Measurements from ENCODE around the gene RIN3. TPM values are rescaled to one million over a fixed set of nuclear protein-coding genes. Genes with fewer than 3 reads are reported as not detected.

The RIN3 gene
- polyA plus RNA-seq, 1 experiment, result 8.2 TPM

GRCh38 chr14:92584220-92584619 is 70.6 kb downstream of the RIN3 start:
- ChIA-PET CTCF (no interaction called here), POLR2A (no interaction called here)
- Histone ChIP-seq H3K4me3 (ENCODE audit: low read depth, low read length) (no peak overlapping the region), H3K27me3 (ENCODE audit: control insufficient read depth, insufficient read depth, low read length) (no peaks in the 10 kb centered on the region), H3K36me3 (ENCODE audit: control insufficient read depth, insufficient read depth, low read length) (peaks cover 11% of the 10 kb centered on the region)
- no peak for DNase-seq (ENCODE audit: low read depth)
- TF ChIP-seq CTCF (IDR thresholded peaks at IDR 0.05; ENCODE audit: insufficient read depth, low read depth, low read length), result no peak

- ChIA-PET POLR2A (no interaction called here), CTCF (no interaction called here)
- H3K27me3 ChIP-seq (ENCODE audit: control insufficient read depth, insufficient read depth, low read length), result no peaks in the 10 kb centered on the region
- peaks cover 11% of the 10 kb centered on the region for H3K36me3 ChIP-seq (ENCODE audit: control insufficient read depth, insufficient read depth, low read length)
- no peak overlapping the region for H3K4me3 ChIP-seq (ENCODE audit: low read depth, low read length)
- no peak for DNase-seq (ENCODE audit: low read depth)
- no peak for TF ChIP-seq CTCF (IDR thresholded peaks at IDR 0.05; ENCODE audit: insufficient read depth, low read depth, low read length)
Measured at GRCh38 chr14:92584816-92585215, 71.2 kb downstream of the RIN3 start.

GRCh38 chr14:92585981-92586937 is 72.7 kb downstream of the RIN3 start:
- peak; percentile 99 for DNase-seq (ENCODE audit: low read depth)
- no peak overlapping the region for H3K4me3 ChIP-seq (ENCODE audit: low read depth, low read length)
- POLR2A ChIA-PET, result no interaction called here
- CTCF ChIA-PET, result interaction anchor here (1.2 to 2.1 kb wide), 9 partner anchors 8 to 104 kb away, joined by 3 to 6 read pairs (median 3); no protein-coding TSS in a partner anchor
- no peaks in the 10 kb centered on the region for H3K27me3 ChIP-seq (ENCODE audit: control insufficient read depth, insufficient read depth, low read length)
- H3K36me3 ChIP-seq (ENCODE audit: control insufficient read depth, insufficient read depth, low read length), result peaks cover 9% of the 10 kb centered on the region
- no peak for TF ChIP-seq CTCF (IDR thresholded peaks at IDR 0.05; ENCODE audit: insufficient read depth, low read depth, low read length)

- no peak for DNase-seq (ENCODE audit: low read depth)
- TF ChIP-seq CTCF (IDR thresholded peaks at IDR 0.05; ENCODE audit: insufficient read depth, low read depth, low read length), result no peak
Measured at GRCh38 chr14:92586963-92587699, 73.5 kb downstream of the RIN3 start.

GRCh38 chr14:92587700-92588085 is 74.1 kb downstream of the RIN3 start:
- Histone ChIP-seq H3K36me3 (ENCODE audit: control insufficient read depth, insufficient read depth, low read length) (peaks cover 5% of the 10 kb centered on the region), H3K27me3 (ENCODE audit: control insufficient read depth, insufficient read depth, low read length) (no peaks in the 10 kb centered on the region), H3K4me3 (ENCODE audit: low read depth, low read length) (no peak overlapping the region)
- POLR2A ChIA-PET, result no interaction called here
- TF ChIP-seq CTCF (IDR thresholded peaks at IDR 0.05; ENCODE audit: insufficient read depth, low read depth, low read length), result no peak
- CTCF ChIA-PET, result interaction anchor here (1.0 to 1.7 kb wide), 5 partner anchors 14 to 99 kb away, joined by 3 to 10 read pairs (median 3); no protein-coding TSS in a partner anchor
- DNase-seq (ENCODE audit: low read depth), result no peak

More at GRCh38 chr14:92586963-92587699, 73.5 kb downstream of the RIN3 start:
- no peak overlapping the region for H3K4me3 ChIP-seq (ENCODE audit: low read depth, low read length)
- POLR2A ChIA-PET, result no interaction called here
- CTCF ChIA-PET, result interaction anchor here (1.2 to 2.1 kb wide), 8 partner anchors 7 to 103 kb away, joined by 3 to 6 read pairs (median 3); no protein-coding TSS in a partner anchor
- no peaks in the 10 kb centered on the region for H3K27me3 ChIP-seq (ENCODE audit: control insufficient read depth, insufficient read depth, low read length)
- H3K36me3 ChIP-seq (ENCODE audit: control insufficient read depth, insufficient read depth, low read length), result peaks cover 6% of the 10 kb centered on the region

Data from BJ (cell line).